ENCODE data around the gene COL5A1. TPM values are rescaled to one million over a fixed set of nuclear protein-coding genes. Genes with fewer than 3 reads are reported as not detected.

COL5A1 gene
- total RNA-seq, 1 experiment from 2014 or later, result not detected

DNA sequence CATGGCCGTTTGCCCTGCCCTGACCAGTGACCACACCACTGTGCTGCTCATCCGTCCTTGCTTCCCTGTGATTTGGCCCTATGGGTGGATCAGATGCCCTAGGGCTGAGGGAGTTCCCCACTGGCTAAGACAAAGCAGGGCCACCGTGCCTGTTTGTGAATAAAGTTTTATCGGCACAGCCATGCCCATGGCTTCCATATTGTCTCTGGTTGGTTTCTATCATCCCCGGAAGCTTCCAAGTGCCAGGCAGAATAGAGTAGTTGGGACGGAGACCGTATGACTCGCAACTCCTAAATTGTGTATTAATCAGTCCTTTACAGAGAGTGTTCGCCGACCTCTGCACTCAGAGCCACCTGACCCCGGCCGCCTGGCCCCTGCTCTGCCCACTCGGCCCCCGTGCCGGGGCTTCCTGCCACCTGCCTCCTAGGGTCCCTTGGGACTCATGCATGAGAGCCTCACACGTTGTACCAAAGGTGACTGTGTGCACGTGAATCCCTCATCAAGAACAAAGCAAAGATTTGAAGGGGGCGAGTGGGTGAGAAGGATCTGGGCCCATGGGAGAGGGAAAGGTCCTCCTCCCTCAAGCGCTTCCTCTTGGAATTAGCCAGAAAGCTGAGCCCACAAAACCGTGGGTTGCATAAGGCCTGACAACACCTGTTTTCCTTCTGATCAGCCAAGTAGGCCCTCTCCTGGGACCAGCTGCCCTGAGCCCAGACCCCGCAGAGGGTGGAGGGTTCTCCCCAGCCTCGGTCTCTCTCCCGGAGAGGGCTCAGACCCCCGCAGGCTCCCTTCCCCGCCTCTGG is 227.3 kb downstream of the COL5A1 start:
- TF ChIP-seq, protein P1, sequence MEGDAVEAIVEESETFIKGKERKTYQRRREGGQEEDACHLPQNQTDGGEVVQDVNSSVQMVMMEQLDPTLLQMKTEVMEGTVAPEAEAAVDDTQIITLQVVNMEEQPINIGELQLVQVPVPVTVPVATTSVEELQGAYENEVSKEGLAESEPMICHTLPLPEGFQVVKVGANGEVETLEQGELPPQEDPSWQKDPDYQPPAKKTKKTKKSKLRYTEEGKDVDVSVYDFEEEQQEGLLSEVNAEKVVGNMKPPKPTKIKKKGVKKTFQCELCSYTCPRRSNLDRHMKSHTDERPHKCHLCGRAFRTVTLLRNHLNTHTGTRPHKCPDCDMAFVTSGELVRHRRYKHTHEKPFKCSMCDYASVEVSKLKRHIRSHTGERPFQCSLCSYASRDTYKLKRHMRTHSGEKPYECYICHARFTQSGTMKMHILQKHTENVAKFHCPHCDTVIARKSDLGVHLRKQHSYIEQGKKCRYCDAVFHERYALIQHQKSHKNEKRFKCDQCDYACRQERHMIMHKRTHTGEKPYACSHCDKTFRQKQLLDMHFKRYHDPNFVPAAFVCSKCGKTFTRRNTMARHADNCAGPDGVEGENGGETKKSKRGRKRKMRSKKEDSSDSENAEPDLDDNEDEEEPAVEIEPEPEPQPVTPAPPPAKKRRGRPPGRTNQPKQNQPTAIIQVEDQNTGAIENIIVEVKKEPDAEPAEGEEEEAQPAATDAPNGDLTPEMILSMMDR (IDR thresholded peaks at IDR 0.05; ENCODE audit: unreplicated experiment), result no peak
- no peak overlapping the region for H3K4me3 Mint-ChIP-seq (ENCODE audit: unreplicated experiment)
- POLR2A ChIA-PET, result no interaction called here
- peaks cover 5% of the 10 kb centered on the region for H3K4me1 Mint-ChIP-seq (ENCODE audit: insufficient read depth, unreplicated experiment)
- no peak for DNase-seq (ENCODE audit: unreplicated experiment)
- H3K27ac Mint-ChIP-seq (ENCODE audit: low read depth, unreplicated experiment), result no peak overlapping the region
- H3K36me3 Mint-ChIP-seq (ENCODE audit: insufficient read depth, unreplicated experiment), result no peaks in the 10 kb centered on the region
- BruUV-seq (replicated peaks), result no TSS peak
- H3K9me3 Mint-ChIP-seq (ENCODE audit: unreplicated experiment), result peaks cover 6% of the 10 kb centered on the region
- CTCF ChIA-PET, result no interaction called here
- intact Hi-C loops (cut with micrococcal nuclease), result no loop called here
- peaks cover 29% of the 10 kb centered on the region for H3K27me3 Mint-ChIP-seq (ENCODE audit: insufficient read depth, unreplicated experiment)

DNA sequence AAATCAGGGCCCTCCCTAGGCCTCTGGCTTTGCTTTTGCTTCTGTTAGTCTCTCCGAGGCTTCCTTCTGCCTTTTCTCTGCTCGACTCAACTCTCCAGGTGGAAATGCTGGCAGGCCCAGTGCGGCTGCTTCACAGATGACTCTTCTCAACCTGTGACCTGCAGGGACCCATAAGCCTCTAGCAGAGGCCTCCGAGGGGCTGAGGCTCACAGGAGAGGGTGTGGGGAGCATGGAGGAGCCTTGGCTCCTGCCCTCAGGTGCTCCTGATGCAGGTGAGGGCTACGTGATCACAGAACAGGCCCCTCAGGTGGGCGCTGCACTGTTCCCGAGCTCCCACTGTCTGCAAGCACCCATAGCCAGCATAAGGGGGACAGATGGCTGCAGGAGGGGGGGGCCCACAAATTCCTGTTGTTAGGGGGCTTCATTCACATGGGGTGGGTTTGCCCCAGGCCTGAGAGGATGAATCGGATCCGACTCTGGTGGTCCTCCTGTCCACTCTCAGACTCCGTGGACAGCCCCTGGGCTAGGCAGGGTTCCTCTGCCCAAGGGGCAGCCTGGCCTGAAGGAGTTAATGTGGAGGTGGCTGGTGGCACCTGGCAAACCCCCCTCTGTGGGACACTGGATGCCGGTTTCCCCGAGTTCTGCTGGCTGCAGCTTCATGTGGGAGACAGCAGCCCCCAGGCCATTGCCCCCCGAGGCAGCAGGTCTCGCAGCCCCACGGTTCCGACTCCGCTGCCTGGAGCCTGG is 228.1 kb downstream of the COL5A1 start:
- no peak overlapping the region for H3K27ac Mint-ChIP-seq (ENCODE audit: low read depth, unreplicated experiment)
- no TSS peak for BruUV-seq (replicated peaks)
- peaks cover 34% of the 10 kb centered on the region for H3K27me3 Mint-ChIP-seq (ENCODE audit: insufficient read depth, unreplicated experiment)
- ChIA-PET CTCF (no interaction called here), POLR2A (no interaction called here)
- H3K4me1 Mint-ChIP-seq (ENCODE audit: insufficient read depth, unreplicated experiment), result peaks cover 5% of the 10 kb centered on the region
- no peaks in the 10 kb centered on the region for H3K36me3 Mint-ChIP-seq (ENCODE audit: insufficient read depth, unreplicated experiment)
- peaks cover 6% of the 10 kb centered on the region for H3K9me3 Mint-ChIP-seq (ENCODE audit: unreplicated experiment)
- intact Hi-C loops (cut with micrococcal nuclease), result no loop called here
- H3K4me3 Mint-ChIP-seq (ENCODE audit: unreplicated experiment), result no peak overlapping the region
- TF ChIP-seq, protein P1 (IDR thresholded peaks at IDR 0.05; ENCODE audit: unreplicated experiment), result no peak
- DNase-seq (ENCODE audit: unreplicated experiment), result no peak

DNA sequence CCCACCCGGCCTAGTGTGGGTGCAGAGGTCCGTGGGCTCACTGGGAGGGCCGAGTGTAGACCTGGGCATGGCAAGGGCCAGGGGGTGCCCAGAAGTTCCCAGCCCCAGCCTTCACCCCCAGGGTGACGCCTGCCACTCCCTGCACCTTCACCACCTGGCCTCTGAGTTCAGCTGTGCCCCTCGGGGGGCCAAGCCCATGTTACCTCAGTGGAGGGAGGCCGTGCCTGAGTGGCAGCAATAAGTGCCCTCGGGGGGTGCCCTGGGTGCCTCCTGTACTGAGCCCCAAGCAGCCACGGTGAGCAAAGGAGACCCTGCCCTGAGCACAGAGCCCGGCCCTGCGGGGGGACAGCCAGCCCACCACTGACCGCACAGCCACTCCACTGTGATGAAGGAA is 228.7 kb downstream of the COL5A1 start:
- no peak overlapping the region for H3K4me3 Mint-ChIP-seq (ENCODE audit: unreplicated experiment)
- BruUV-seq (replicated peaks), result no TSS peak
- intact Hi-C loops (cut with micrococcal nuclease), result no loop called here

More for the DNA sequence above, 228.7 kb downstream of the COL5A1 start:
- Mint-ChIP-seq H3K36me3 (ENCODE audit: insufficient read depth, unreplicated experiment) (no peaks in the 10 kb centered on the region), H3K9me3 (ENCODE audit: unreplicated experiment) (peaks cover 6% of the 10 kb centered on the region), H3K27ac (ENCODE audit: low read depth, unreplicated experiment) (no peak overlapping the region), H3K27me3 (ENCODE audit: insufficient read depth, unreplicated experiment) (peaks cover 40% of the 10 kb centered on the region), H3K4me1 (ENCODE audit: insufficient read depth, unreplicated experiment) (peaks cover 5% of the 10 kb centered on the region)
- no peak for DNase-seq (ENCODE audit: unreplicated experiment)
- CTCF ChIA-PET, result interaction anchor here (0.6 kb wide), 1 partner anchor 397 kb away, joined by 3 read pairs; no protein-coding TSS in a partner anchor
- TF ChIP-seq, protein P1 (IDR thresholded peaks at IDR 0.05; ENCODE audit: unreplicated experiment), result no peak
- POLR2A ChIA-PET, result no interaction called here

Measured in MCF 10A (cell line).